NCI-H1105 treated with DMSO at 0.1 percent for 48 hours (cell line): Measurements from ENCODE around the gene CALR.
"Not testable (repeated sequence)": the region's sequence is repeated elsewhere in the genome, so short reads cannot be mapped to it uniquely, and the experiment has no call there.

Source experiments
- DNase-seq: peaks from one replicate; lab custom pipeline; 2025; lab: John Stamatoyannopoulos, UW

The CALR gene

GRCh38 chr19:12937927-12938778, at the start of gene CALR:
Gene CALR, plus strand, starts transcription at chr19:12938609. Its CDS starts 71 bp downstream, at chr19:12938680.
- DNase-seq = peak; percentile 99

- DNase-seq = not testable (repeated sequence)
These were observed 48.1 kb upstream of the CALR start for GRCh38 chr19:12890299-12890786.

GRCh38 chr19:12890787-12891552, 47.4 kb upstream of the CALR start, which contains the start of gene GCDH:
Gene GCDH, plus strand, starts transcription at chr19:12891160. Its CDS starts 145 bp downstream, at chr19:12891305.
- peak; percentile 100 for DNase-seq

GRCh38 chr19:12891553-12892021, 46.8 kb upstream of the CALR start:
- no peak for DNase-seq

- DNase-seq = no peak
These were observed 44.8 kb upstream of the CALR start for GRCh38 chr19:12893582-12893981.

- DNase-seq = no peak
These were observed 41.9 kb upstream of the CALR start for GRCh38 chr19:12896460-12896859.

GRCh38 chr19:12899891-12900518, 38.4 kb upstream of the CALR start:
- DNase-seq = no peak

- DNase-seq = no peak
These were observed 31.2 kb upstream of the CALR start for GRCh38 chr19:12907166-12907565.

- DNase-seq = peak; percentile 97
These were observed 25.8 kb upstream of the CALR start for GRCh38 chr19:12912571-12912970.

- DNase-seq = peak; percentile 99
These were observed 25.3 kb upstream of the CALR start for GRCh38 chr19:12913011-12913561.

- DNase-seq = no peak
These were observed 24.3 kb upstream of the CALR start for GRCh38 chr19:12913851-12914690.

GRCh38 chr19:12915860-12916259, 22.5 kb upstream of the CALR start:
- DNase-seq = not testable (repeated sequence)

- DNase-seq = no peak
These were observed 20.2 kb upstream of the CALR start for GRCh38 chr19:12918253-12918652.

- DNase-seq = no peak
These were observed 17.4 kb upstream of the CALR start for GRCh38 chr19:12921047-12921446.

GRCh38 chr19:12922959-12923358, 15.4 kb upstream of the CALR start:
- no peak for DNase-seq

GRCh38 chr19:12924621-12925310, 13.6 kb upstream of the CALR start:
- DNase-seq = no peak

GRCh38 chr19:12930002-12930645, 8.3 kb upstream of the CALR start:
- no peak for DNase-seq

GRCh38 chr19:12932392-12933286, 5.8 kb upstream of the CALR start:
- no peak for DNase-seq
